ENCODE data around the gene HOXA11. TPM values are rescaled to one million over a fixed set of nuclear protein-coding genes. Genes with fewer than 3 reads are reported as not detected.

The HOXA11 gene
- total RNA-seq, 1 donor from 2014 or later = not detected

DNA sequence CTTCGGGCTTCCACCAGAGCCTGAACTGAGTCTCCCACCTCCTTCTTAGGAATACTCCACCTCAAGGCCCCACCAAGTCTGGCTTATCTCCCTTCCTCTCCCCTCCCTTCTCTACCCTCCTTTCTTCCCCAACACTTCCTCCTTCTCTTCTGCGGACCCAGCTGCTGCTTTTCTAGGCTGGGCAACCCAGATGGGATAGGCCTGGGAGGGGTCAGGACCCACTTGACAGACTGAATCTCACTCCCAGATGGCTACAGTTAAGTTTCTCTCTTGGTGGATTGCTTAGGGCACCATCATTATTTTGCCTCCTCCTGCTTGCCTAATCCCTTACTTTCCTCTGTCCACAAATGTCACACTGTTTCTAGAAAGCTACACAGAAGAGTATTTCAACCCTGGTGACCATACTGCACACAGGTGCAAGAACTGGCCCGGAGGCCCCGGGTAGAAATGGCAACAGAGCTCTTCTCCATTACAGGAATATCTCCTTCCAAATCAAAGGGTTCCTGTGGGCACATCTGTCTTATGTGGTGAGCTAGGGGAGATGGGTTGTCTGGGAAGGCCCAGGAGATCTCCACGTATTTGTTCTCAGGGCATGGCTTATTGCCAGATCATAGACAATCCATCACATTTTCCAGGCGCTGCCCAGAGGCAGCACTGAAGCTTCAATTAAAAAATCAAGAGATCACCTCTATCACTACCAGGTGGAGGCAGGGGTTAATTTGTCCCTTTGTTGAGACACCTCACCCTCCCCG, 5.1 kb upstream of the HOXA11 start:
- peaks cover 4% of the 10 kb centered on the region for H3K36me3 Mint-ChIP-seq (ENCODE audit: low read depth)
- TF ChIP-seq, protein P1, sequence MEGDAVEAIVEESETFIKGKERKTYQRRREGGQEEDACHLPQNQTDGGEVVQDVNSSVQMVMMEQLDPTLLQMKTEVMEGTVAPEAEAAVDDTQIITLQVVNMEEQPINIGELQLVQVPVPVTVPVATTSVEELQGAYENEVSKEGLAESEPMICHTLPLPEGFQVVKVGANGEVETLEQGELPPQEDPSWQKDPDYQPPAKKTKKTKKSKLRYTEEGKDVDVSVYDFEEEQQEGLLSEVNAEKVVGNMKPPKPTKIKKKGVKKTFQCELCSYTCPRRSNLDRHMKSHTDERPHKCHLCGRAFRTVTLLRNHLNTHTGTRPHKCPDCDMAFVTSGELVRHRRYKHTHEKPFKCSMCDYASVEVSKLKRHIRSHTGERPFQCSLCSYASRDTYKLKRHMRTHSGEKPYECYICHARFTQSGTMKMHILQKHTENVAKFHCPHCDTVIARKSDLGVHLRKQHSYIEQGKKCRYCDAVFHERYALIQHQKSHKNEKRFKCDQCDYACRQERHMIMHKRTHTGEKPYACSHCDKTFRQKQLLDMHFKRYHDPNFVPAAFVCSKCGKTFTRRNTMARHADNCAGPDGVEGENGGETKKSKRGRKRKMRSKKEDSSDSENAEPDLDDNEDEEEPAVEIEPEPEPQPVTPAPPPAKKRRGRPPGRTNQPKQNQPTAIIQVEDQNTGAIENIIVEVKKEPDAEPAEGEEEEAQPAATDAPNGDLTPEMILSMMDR (IDR thresholded peaks at IDR 0.05) = no peak
- no peak overlapping the region for H3K4me3 Mint-ChIP-seq (ENCODE audit: unreplicated experiment)
- peaks cover 87% of the 10 kb centered on the region for H3K27me3 Mint-ChIP-seq (ENCODE audit: low read depth)
- no peak for DNase-seq (ENCODE audit: low spot score)
- H3K4me1 Mint-ChIP-seq (ENCODE audit: low read depth) = peaks cover 31% of the 10 kb centered on the region
- no peaks in the 10 kb centered on the region for H3K9me3 Mint-ChIP-seq (ENCODE audit: low read depth)
- H3K27ac Mint-ChIP-seq (ENCODE audit: unreplicated experiment) = no peak overlapping the region

GRCh38 chr7:27189295-27189996, 4.4 kb upstream of the HOXA11 start:
- peaks cover 38% of the 10 kb centered on the region for H3K4me1 Mint-ChIP-seq (ENCODE audit: low read depth)
- H3K4me3 Mint-ChIP-seq (ENCODE audit: unreplicated experiment) = peak overlapping the region; percentile 66
- TF ChIP-seq, protein P1 (IDR thresholded peaks at IDR 0.05) = no peak
- H3K27ac Mint-ChIP-seq (ENCODE audit: unreplicated experiment) = no peak overlapping the region
- no peaks in the 10 kb centered on the region for H3K9me3 Mint-ChIP-seq (ENCODE audit: low read depth)
- no peak for DNase-seq (ENCODE audit: low spot score)
- peaks cover 4% of the 10 kb centered on the region for H3K36me3 Mint-ChIP-seq (ENCODE audit: low read depth)
- peaks cover 86% of the 10 kb centered on the region for H3K27me3 Mint-ChIP-seq (ENCODE audit: low read depth)

DNA sequence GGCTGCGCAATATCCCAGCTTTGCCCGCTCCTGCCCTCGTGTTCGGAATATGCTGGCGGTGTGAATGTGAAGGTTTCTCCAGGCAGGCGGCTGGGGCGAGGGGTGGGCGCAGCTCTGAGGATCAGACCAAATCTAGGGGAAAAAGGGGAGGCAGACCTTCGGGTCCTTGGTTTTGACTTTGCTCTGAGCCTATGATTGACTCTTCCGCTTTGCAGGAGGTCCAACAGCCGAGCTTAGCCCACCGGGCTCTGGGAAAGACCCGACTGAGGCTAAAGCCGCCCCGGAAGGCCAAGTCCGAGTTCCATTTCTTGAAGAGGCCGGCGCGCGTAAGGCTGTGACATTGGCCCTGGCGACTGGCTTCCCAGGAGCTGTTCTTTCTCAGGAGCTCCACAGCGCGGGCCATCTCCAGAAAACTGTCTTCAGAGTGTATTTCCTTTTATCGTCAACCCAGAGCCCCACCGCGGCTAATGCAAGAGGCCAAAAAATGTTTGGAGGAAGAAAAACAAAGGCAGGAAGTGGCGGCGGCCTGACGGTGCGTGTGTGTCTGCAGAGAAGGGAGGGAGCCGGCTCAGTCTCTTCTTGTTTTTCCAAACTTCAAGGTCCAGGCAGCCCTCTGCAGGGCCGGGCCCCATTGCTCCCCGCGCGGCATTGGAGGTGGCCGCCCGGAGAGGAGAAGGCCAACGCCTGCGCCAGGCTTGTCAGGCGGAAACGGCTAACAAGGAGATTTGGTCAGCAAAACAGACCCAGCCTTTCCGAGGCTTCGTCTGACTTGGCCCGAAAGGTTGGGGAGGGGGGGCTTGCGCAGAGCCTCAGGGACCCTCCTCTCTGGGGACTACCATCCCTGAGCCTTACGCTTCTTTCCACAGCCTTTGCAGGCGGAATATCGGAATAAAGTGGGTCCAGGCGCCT, 3.6 kb upstream of the HOXA11 start:
- H3K9me3 Mint-ChIP-seq (ENCODE audit: low read depth) = no peaks in the 10 kb centered on the region
- peaks cover 44% of the 10 kb centered on the region for H3K4me1 Mint-ChIP-seq (ENCODE audit: low read depth)
- peak overlapping the region; percentile 66 for H3K4me3 Mint-ChIP-seq (ENCODE audit: unreplicated experiment)
- H3K27me3 Mint-ChIP-seq (ENCODE audit: low read depth) = peaks cover 85% of the 10 kb centered on the region
- H3K36me3 Mint-ChIP-seq (ENCODE audit: low read depth) = peaks cover 4% of the 10 kb centered on the region
- TF ChIP-seq, protein P1 (IDR thresholded peaks at IDR 0.05) = no peak
- no peak for DNase-seq (ENCODE audit: low spot score)
- H3K27ac Mint-ChIP-seq (ENCODE audit: unreplicated experiment) = no peak overlapping the region

DNA sequence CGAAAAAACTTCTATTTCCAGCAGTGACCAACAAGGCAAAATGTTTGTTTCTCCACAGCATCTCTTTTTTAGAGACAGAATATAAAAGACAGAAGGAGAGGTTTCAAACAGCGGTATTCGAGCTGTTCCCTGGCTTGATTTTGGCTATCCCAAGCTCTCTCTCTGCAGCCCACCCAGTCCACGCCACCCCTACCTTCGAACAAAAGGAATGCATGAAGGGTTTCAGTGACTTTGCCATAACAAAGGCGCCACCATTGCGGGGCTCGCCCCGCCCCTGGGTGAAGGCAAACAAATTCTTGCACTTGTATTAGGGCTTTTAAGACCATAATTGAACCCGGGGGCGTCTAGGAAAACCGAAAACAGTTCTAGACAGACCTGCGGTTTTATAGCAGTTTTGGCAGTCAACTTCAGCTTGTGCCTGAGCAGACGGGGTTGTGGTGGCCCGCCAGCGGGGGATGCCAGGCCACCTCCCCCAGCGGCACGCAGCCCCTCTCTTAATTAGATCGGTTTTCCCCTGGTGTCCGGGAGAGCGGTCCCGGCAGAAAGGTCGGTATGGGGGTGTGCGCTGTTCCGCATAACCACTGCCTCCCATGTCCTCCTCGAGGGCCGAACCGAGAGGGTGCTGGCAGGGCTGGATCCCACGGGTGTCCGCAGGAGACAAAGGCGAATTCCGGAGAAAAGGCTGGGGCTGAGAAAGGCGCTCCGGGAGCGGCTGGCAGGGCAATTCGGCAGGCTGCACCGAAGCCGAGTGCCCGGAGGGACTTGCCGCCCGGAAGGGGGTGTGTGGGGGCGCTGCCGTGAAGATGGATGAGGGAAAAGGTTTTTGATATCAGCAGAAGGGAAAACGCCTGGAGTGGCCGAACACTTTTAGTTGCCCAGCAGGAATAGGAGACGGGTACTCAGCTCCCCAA, 2.7 kb upstream of the HOXA11 start:
- Mint-ChIP-seq H3K27ac (ENCODE audit: unreplicated experiment) (no peak overlapping the region), H3K27me3 (ENCODE audit: low read depth) (peaks cover 83% of the 10 kb centered on the region), H3K9me3 (ENCODE audit: low read depth) (no peaks in the 10 kb centered on the region), H3K4me1 (ENCODE audit: low read depth) (peaks cover 44% of the 10 kb centered on the region), H3K4me3 (ENCODE audit: unreplicated experiment) (peak overlapping the region; percentile 66), H3K36me3 (ENCODE audit: low read depth) (peaks cover 4% of the 10 kb centered on the region)
- TF ChIP-seq, protein P1 (IDR thresholded peaks at IDR 0.05) = no peak
- DNase-seq (ENCODE audit: low spot score) = peak; percentile 67

Measured in chondrocyte (in vitro differentiated cells).